ENCODE data around the gene DDX41. TPM values are rescaled to one million over a fixed set of nuclear protein-coding genes. Genes with fewer than 3 reads are reported as not detected.

DDX41 gene
- total RNA-seq, 1 experiment from 2014 or later, result 133 TPM

- Histone ChIP-seq H3K27ac (ENCODE audit: insufficient read length, low read depth, low read length) (no peak overlapping the region), H3K79me2 (ENCODE audit: insufficient read depth, low read length) (peaks cover 5% of the 10 kb centered on the region; the same call in 1 of the 2 replicates), H3K4me1 (ENCODE audit: insufficient read depth, low read length) (no peaks in the 10 kb centered on the region; the same call in 1 of the 2 replicates), H4K91ac (ENCODE audit: insufficient read length, low read depth, low read length) (no peak overlapping the region), H3K9ac (ENCODE audit: extremely low read depth, insufficient read length, low read length) (no peak overlapping the region), H3K4ac (ENCODE audit: low read depth, low read length) (no peak overlapping the region), H2BK120ac (ENCODE audit: low read depth, low read length, poor library complexity, severe bottlenecking) (no peak overlapping the region), H3T11ph (ENCODE audit: low read length) (no peak overlapping the region), H2BK20ac (ENCODE audit: low read depth, low read length, poor library complexity, severe bottlenecking) (no peak overlapping the region), H4K8ac (replicated peaks; ENCODE audit: insufficient read length, low read depth, low read length) (no peak overlapping the region), H3K79me1 (ENCODE audit: insufficient read depth, low read depth, low read length, poor library complexity, severe bottlenecking) (peaks cover 6% of the 10 kb centered on the region), H2BK15ac (ENCODE audit: low read depth, low read length) (no peak overlapping the region), H3K56ac (ENCODE audit: insufficient read length, low read depth, low read length) (no peak overlapping the region), H4K20me1 (ENCODE audit: control insufficient read depth, insufficient read depth, insufficient read length) (no peaks in the 10 kb centered on the region), H3K23me2 (ENCODE audit: insufficient read length, low read depth, low read length, poor library complexity, severe bottlenecking) (peaks cover 4% of the 10 kb centered on the region), H3K23ac (ENCODE audit: insufficient read length, low read depth, low read length) (no peak overlapping the region), H3K9me3 (ENCODE audit: control insufficient read depth, low read depth, low read length) (no peaks in the 10 kb centered on the region), H2AFZ (ENCODE audit: low read length) (no peak overlapping the region), H3K18ac (ENCODE audit: insufficient read length, low read depth, low read length) (no peak overlapping the region), H2BK5ac (ENCODE audit: insufficient read length, low read length) (no peak overlapping the region), H2BK12ac (ENCODE audit: insufficient read length, low read depth, low read length) (no peak overlapping the region), H3K4me2 (ENCODE audit: insufficient read depth, insufficient read length, low read length) (no peak overlapping the region), H2AK5ac (ENCODE audit: insufficient read length, low read length) (no peak overlapping the region), H4K5ac (ENCODE audit: insufficient read length, low read depth, low read length) (no peak overlapping the region), H3K27me3 (ENCODE audit: insufficient read depth, low read length) (no peaks in the 10 kb centered on the region), H3K14ac (ENCODE audit: insufficient read depth, low read length) (no peak overlapping the region)
- Mint-ChIP-seq H3K4me1 (peaks cover 27 to 38% of the 10 kb centered on the region in 2 experiments), H3K9me3 (0 out of 5 replicates have a peak, but pooled peaks cover 0 to 3% of the 10 kb centered on the region in 2 experiments), H3K4me3 (no peak overlapping the region), H3K27ac (no peak overlapping the region), H3K36me3 (ENCODE audit: insufficient read depth in 1 of 3, low read depth in 3 of 3) (peaks cover 52 to 80% (median 67%) of the 10 kb centered on the region in 3 experiments), H3K27me3 (ENCODE audit: low read depth) (peaks cover 3% of the 10 kb centered on the region; the same call in 1 of the 2 replicates)
- DNase-seq, result no peak
- no CpG with 5 or more reads among the region's 34 CpGs for WGBS (ENCODE audit: extremely low coverage, insufficient read length, low lambda C conversion rate)
- TF ChIP-seq CTCF (conservative IDR thresholded peaks at IDR 0.05), result no peak
Measured at GRCh38 chr5:177511796-177512675, 4.7 kb downstream of the DDX41 start.

All from H9 (cell line).